Panc1 (cell line): ENCODE data around the gene GPR83.

Source experiments
- CTCF ChIP-seq: fragments of 450-650 bp; IDR thresholded peaks from 2 replicates; pipeline ENCODE4 v1.5.1; 2017; ENCODE audit warnings: mild to moderate bottlenecking
- POLR2AphosphoS5 ChIP-seq: IDR thresholded peaks from 2 replicates; pipeline ENCODE4 v1.6.1; 2012; ENCODE audit warnings: mild to moderate bottlenecking, low read depth, low read length, moderate library complexity
- SIN3A ChIP-seq: IDR thresholded peaks from 2 replicates; pipeline ENCODE4 v1.6.1; 2012; ENCODE audit warnings: low read depth, mild to moderate bottlenecking, low read length, moderate library complexity, borderline replicate concordance; ENCODE audit not compliant: insufficient read depth
- TF ChIP-seq, protein P1 (sequence below), 2 experiments: IDR thresholded peaks; 2 replicates each; pipeline ENCODE4 v1.6.1; 2011 to 2012; ENCODE audit warnings: low read depth in 2 of 2, control low read depth in 1 of 2, low read length in 1 of 2, mild to moderate bottlenecking in 1 of 2, moderate library complexity in 1 of 2; ENCODE audit not compliant: insufficient read depth in 1 of 2

GRCh38 chr11:94332814-94333213 lies 68.4 kb downstream of the GPR83 start:
- TF ChIP-seq SIN3A = no peak
- no peak for TF ChIP-seq POLR2AphosphoS5
- TF ChIP-seq CTCF = no peak
- TF ChIP-seq, protein P1, sequence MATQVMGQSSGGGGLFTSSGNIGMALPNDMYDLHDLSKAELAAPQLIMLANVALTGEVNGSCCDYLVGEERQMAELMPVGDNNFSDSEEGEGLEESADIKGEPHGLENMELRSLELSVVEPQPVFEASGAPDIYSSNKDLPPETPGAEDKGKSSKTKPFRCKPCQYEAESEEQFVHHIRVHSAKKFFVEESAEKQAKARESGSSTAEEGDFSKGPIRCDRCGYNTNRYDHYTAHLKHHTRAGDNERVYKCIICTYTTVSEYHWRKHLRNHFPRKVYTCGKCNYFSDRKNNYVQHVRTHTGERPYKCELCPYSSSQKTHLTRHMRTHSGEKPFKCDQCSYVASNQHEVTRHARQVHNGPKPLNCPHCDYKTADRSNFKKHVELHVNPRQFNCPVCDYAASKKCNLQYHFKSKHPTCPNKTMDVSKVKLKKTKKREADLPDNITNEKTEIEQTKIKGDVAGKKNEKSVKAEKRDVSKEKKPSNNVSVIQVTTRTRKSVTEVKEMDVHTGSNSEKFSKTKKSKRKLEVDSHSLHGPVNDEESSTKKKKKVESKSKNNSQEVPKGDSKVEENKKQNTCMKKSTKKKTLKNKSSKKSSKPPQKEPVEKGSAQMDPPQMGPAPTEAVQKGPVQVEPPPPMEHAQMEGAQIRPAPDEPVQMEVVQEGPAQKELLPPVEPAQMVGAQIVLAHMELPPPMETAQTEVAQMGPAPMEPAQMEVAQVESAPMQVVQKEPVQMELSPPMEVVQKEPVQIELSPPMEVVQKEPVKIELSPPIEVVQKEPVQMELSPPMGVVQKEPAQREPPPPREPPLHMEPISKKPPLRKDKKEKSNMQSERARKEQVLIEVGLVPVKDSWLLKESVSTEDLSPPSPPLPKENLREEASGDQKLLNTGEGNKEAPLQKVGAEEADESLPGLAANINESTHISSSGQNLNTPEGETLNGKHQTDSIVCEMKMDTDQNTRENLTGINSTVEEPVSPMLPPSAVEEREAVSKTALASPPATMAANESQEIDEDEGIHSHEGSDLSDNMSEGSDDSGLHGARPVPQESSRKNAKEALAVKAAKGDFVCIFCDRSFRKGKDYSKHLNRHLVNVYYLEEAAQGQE (IDR thresholded peaks at IDR 0.05; ENCODE audit: insufficient read depth in 1 of 2, low read depth in 2 of 2, low read length in 1 of 2) = no peak
